Measurements from ENCODE around the gene PIP5K1C.
A peak's percentile ranks its signal among the peaks of the same experiment; 100 is the strongest.
"Not testable (repeated sequence)": the region's sequence is repeated elsewhere in the genome, so short reads cannot be mapped to it uniquely, and the experiment has no call there.

PIP5K1C gene

GRCh38 chr19:3586127-3586626 is 114.1 kb downstream of the PIP5K1C start:
- peak; percentile 31 to 50 (median 34) for TF ChIP-seq CTCF (IDR thresholded peaks at IDR 0.05; ENCODE audit: unreplicated experiment in 3 of 3)
- H3K4me3 Mint-ChIP-seq: no peak overlapping the region
- H3K4me1 Mint-ChIP-seq: no peaks in the 10 kb centered on the region
- H3K9me3 Mint-ChIP-seq: peaks cover 4% of the 10 kb centered on the region
- no peaks in the 10 kb centered on the region for H3K36me3 Mint-ChIP-seq (ENCODE audit: low read depth)
- H3K27me3 Mint-ChIP-seq (ENCODE audit: low read depth): peaks cover 63% of the 10 kb centered on the region
- no peak overlapping the region for H3K27ac Mint-ChIP-seq

- Mint-ChIP-seq H3K27me3 (ENCODE audit: low read depth) (peaks cover 66% of the 10 kb centered on the region), H3K36me3 (ENCODE audit: low read depth) (no peaks in the 10 kb centered on the region), H3K27ac (no peak within 1 kb of the TSS), H3K4me1 (peaks cover 2% of the 10 kb centered on the region), H3K9me3 (peaks cover 4% of the 10 kb centered on the region), H3K4me3 (no peak within 1 kb of the TSS)
- no peak for TF ChIP-seq CTCF (IDR thresholded peaks at IDR 0.05; ENCODE audit: unreplicated experiment in 3 of 3)
These were observed 114.8 kb downstream of the PIP5K1C start, which contains the start of gene GIPC3 for GRCh38 chr19:3585301-3586126. Gene GIPC3, plus strand, starts transcription at chr19:3585478. Its CDS starts 120 bp downstream, at chr19:3585598.

GRCh38 chr19:3584036-3584802 is 116.0 kb downstream of the PIP5K1C start:
- not testable (repeated sequence) for H3K9me3 Mint-ChIP-seq; H3K4me3 Mint-ChIP-seq; H3K27ac Mint-ChIP-seq; H3K36me3 Mint-ChIP-seq (ENCODE audit: low read depth); H3K4me1 Mint-ChIP-seq
- peaks cover 77% of the 10 kb centered on the region for H3K27me3 Mint-ChIP-seq (ENCODE audit: low read depth)

- H3K4me1 Mint-ChIP-seq; H3K9me3 Mint-ChIP-seq; H3K36me3 Mint-ChIP-seq (ENCODE audit: low read depth); H3K4me3 Mint-ChIP-seq; H3K27ac Mint-ChIP-seq: not testable (repeated sequence)
- peaks cover 57% of the 10 kb centered on the region for H3K27me3 Mint-ChIP-seq (ENCODE audit: low read depth)
These were observed 118.5 kb downstream of the PIP5K1C start for GRCh38 chr19:3581792-3582191.
